K562 (cell line): ENCODE results near the gene IL33.

ENCODE experiments used
- NFYB ChIP-seq: IDR thresholded peaks from 2 replicates; pipeline ENCODE4 v1.6.1; 2011; ENCODE audit warnings: mild to moderate bottlenecking, moderate library complexity; ENCODE audit not compliant: insufficient read length; ENCODE audit errors: extremely low read depth
- REST ChIP-seq, 2 experiments: fragments of 450-650 bp; formaldehyde crosslinking in 1 of 2; IDR thresholded peaks; 2 replicates each; pipeline versions ENCODE4 v1.4.0 to v1.6.1; 2014 to 2020; ENCODE audit warnings: mild to moderate bottlenecking in 2 of 2, borderline replicate concordance in 1 of 2, low read depth in 1 of 2
- SAFB2 ChIP-seq: fragments of 200-400 bp; formaldehyde crosslinking; IDR thresholded peaks from 2 replicates; pipeline ENCODE4 v1.6.1; 2018; ENCODE audit warnings: borderline replicate concordance, low read length, low read depth, moderate library complexity; ENCODE audit not compliant: severe bottlenecking
- ZNF384 ChIP-seq: IDR thresholded peaks from 2 replicates; pipeline ENCODE4 v1.6.1; 2012; ENCODE audit warnings: low read depth, low read length, improper control_type of control experiment

- TF ChIP-seq REST (IDR thresholded peaks at IDR 0.05; ENCODE audit: borderline replicate concordance) (no peak), REST (CRISPR knock-in tag; IDR thresholded peaks at IDR 0.05; ENCODE audit: low read depth) (no peak), NFYB (no peak), ZNF384 (no peak), SAFB2 (no peak)
Observed at GRCh38 chr9:6301858-6302257, 86.3 kb downstream of the IL33 start.
